ENCODE results near the gene XDH. TPM values are rescaled to one million over a fixed set of nuclear protein-coding genes. Genes with fewer than 3 reads are reported as not detected.
A peak's percentile ranks its signal among the peaks of the same experiment; 100 is the strongest.

XDH gene
- total and polyA plus RNA-seq, 12 donors: 0.01 to 0.16 (median 0.08) TPM; not detected in 7

DNA sequence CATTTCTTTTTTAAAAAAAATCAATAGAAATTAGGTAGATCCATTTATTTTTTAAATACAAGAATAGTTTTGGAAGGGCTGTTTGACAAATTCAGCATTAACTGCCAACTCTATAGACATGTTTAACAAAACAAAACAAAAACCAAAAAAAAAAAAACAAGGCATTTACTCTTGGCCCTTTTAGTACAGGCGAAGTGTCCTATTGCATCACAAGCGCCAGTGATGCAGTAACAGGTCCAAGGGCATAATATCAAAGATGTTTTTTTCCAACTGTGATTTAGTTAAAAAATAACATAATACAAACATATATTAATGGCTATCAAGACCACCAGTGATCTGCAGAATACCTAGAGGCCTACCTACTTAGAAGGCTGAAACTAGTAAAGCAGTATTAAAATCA lies 55.3 kb downstream of the XDH start:
- H3K4me1 ChIP-seq: no peaks in the 10 kb centered on the region
- WGBS, 2 donors: 76 to 77% methylated on average over 2 of the region's 2 CpGs
- H3K27ac ChIP-seq: no peak overlapping the region
- TF ChIP-seq, protein P1, sequence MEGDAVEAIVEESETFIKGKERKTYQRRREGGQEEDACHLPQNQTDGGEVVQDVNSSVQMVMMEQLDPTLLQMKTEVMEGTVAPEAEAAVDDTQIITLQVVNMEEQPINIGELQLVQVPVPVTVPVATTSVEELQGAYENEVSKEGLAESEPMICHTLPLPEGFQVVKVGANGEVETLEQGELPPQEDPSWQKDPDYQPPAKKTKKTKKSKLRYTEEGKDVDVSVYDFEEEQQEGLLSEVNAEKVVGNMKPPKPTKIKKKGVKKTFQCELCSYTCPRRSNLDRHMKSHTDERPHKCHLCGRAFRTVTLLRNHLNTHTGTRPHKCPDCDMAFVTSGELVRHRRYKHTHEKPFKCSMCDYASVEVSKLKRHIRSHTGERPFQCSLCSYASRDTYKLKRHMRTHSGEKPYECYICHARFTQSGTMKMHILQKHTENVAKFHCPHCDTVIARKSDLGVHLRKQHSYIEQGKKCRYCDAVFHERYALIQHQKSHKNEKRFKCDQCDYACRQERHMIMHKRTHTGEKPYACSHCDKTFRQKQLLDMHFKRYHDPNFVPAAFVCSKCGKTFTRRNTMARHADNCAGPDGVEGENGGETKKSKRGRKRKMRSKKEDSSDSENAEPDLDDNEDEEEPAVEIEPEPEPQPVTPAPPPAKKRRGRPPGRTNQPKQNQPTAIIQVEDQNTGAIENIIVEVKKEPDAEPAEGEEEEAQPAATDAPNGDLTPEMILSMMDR (IDR thresholded peaks at IDR 0.05): no peak
- H3K27me3 ChIP-seq: peaks cover 0 to 22% (median 6%) of the 10 kb centered on the region in 7 donors
- H3K36me3 ChIP-seq: no peaks in the 10 kb centered on the region
- ATAC-seq (no peak), DNase-seq (no peak)
- no peak overlapping the region for H3K4me3 ChIP-seq
- no peaks in the 10 kb centered on the region for H3K9me3 ChIP-seq
- intact Hi-C loops (cut with DNase I): no loop called here

DNA sequence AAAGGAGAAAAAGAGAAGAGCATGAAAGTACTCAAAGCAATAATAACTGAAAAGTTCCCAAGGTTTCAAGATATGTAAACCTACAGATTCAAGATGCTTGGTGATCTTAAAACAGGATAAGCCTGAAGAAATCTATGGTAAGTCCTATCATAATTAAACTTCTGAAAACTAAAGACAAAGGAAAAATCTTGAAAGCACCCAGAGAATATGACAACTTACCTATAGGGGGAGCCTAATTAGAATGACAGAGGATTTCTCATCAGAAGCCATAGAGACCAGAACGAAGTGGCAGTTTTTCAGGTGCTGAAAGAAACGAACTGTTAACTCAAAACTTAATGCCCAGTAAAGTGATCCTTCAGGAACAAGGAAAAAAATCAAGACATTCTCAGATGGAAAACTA lies 59.7 kb downstream of the XDH start:
- Histone ChIP-seq H3K36me3 (no peaks in the 10 kb centered on the region), H3K9me3 (peaks cover 0 to 10% (median 0%) of the 10 kb centered on the region in 11 donors), H3K27ac (no peak overlapping the region), H3K4me1 (no peaks in the 10 kb centered on the region), H3K4me3 (no peak overlapping the region), H3K27me3 (peaks cover 0 to 34% (median 11%) of the 10 kb centered on the region in 7 donors)
- DNase-seq (no peak), ATAC-seq (no peak)
- intact Hi-C loops (cut with DNase I): no loop called here
- 21 to 35% methylated on average over 2 of the region's 2 CpGs for WGBS, 2 donors
- TF ChIP-seq, protein P1 (IDR thresholded peaks at IDR 0.05): peak in 1 of 9 donors; percentile 15

DNA sequence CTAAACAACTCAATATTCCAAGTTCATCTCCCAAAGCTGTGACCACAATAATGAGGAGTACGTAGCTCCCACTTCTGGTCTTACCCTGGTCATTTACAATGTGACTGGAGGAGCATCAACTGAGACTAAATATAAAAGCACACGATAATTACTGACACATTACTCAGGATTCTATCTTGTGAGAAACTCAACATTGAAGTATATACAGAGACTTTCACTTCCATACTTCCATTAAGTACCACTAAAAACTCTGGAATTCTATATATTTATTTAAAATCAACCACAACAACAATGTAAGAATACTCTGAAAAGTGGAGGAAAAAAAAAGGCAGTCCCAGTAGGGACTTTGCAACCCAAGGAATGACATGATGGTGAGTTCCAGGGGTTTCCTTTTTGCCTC lies 61.4 kb downstream of the XDH start:
- peaks cover 0 to 34% (median 11%) of the 10 kb centered on the region in 7 donors for H3K27me3 ChIP-seq
- no peak for DNase-seq
- no peak for ATAC-seq
- intact Hi-C loops (cut with DNase I): no loop called here
- H3K4me3 ChIP-seq: no peak overlapping the region
- no peaks in the 10 kb centered on the region for H3K4me1 ChIP-seq
- TF ChIP-seq, protein P1 (IDR thresholded peaks at IDR 0.05): no peak
- no peak overlapping the region for H3K27ac ChIP-seq
- H3K9me3 ChIP-seq: peaks cover 0 to 10% (median 0%) of the 10 kb centered on the region in 11 donors
- 85 to 86% methylated on average over 2 of the region's 2 CpGs for WGBS, 2 donors
- H3K36me3 ChIP-seq: no peaks in the 10 kb centered on the region

DNA sequence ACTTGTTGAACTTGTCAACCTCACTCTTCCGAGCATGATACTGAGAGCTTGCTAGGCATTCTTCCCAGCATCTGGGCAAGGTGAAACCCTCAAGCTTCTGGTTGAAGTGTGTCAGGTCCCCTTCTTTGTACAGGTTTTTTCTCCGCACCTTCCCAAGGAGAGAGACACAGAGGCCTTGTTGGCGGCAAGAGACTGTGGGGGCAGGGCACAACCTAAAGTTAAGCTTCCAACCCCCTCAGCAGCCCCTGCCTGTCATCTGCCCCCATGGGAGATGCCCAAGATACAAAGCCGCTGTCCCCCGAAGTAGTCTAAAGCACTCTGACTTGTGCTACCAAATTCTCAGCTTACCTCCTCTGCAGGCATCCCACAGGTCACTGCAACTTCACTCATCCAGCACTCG lies 64.9 kb downstream of the XDH start:
- peaks cover 0 to 10% (median 0%) of the 10 kb centered on the region in 11 donors for H3K9me3 ChIP-seq
- H3K27ac ChIP-seq: no peak overlapping the region
- H3K4me3 ChIP-seq: no peak overlapping the region
- WGBS, 2 donors: 83 to 87% methylated on average over 6 of the region's 6 CpGs
- ATAC-seq (no peak), DNase-seq (no peak)
- H3K27me3 ChIP-seq: peaks cover 0 to 20% (median 11%) of the 10 kb centered on the region in 7 donors
- intact Hi-C loops (cut with DNase I): no loop called here
- no peaks in the 10 kb centered on the region for H3K36me3 ChIP-seq
- TF ChIP-seq, protein P1 (IDR thresholded peaks at IDR 0.05): no peak
- no peaks in the 10 kb centered on the region for H3K4me1 ChIP-seq
